Measurements from ENCODE around the gene UTP14C. TPM values are rescaled to one million over a fixed set of nuclear protein-coding genes. Genes with fewer than 3 reads are reported as not detected.
A peak's percentile ranks its signal among the peaks of the same experiment; 100 is the strongest.

UTP14C gene
- total RNA-seq, 1 experiment from 2014 or later = 17.7 TPM

DNA sequence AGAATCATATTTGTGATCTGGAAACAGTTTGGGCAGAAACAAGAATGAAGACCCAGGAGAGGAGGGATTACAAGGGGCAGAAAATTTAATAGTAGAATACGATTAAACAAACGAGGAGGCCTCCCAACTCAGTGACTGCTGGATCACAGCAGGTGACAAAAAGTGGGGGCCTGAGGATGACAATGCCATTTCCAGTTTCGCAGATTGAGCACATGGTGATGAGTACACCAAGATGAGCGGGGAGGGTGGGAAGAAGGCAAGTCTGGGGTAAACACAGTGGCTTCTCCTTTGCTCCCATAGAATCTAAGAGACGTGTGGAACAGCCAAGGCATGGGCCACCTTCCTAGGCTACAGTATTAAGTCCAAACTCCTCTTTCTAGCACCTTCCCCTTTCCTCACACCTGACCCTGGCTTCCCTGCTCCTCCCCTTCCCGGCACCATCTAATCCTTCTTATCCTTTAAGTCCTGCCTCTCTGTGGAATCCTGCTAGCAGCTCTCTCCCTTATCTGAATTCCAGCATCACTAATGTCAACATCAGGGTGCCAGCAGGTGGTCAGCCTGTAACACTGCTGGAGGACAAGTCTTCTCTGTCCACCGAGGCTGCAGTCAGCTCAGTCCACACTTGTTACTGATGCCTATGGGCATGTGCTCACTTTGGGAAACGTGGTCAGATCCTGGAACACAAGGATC is 26.7 kb upstream of the UTP14C start:
- no peak overlapping the region for H3K27ac ChIP-seq
- no peaks in the 10 kb centered on the region for H3K27me3 ChIP-seq
- peak; percentile 52 to 73 for DNase-seq
- peaks cover 10% of the 10 kb centered on the region for H3K4me1 ChIP-seq
- H3K9me3 ChIP-seq (replicated peaks) = no peaks in the 10 kb centered on the region
- no peak overlapping the region for H3K4me3 ChIP-seq
- H3K36me3 ChIP-seq = no peaks in the 10 kb centered on the region

DNA sequence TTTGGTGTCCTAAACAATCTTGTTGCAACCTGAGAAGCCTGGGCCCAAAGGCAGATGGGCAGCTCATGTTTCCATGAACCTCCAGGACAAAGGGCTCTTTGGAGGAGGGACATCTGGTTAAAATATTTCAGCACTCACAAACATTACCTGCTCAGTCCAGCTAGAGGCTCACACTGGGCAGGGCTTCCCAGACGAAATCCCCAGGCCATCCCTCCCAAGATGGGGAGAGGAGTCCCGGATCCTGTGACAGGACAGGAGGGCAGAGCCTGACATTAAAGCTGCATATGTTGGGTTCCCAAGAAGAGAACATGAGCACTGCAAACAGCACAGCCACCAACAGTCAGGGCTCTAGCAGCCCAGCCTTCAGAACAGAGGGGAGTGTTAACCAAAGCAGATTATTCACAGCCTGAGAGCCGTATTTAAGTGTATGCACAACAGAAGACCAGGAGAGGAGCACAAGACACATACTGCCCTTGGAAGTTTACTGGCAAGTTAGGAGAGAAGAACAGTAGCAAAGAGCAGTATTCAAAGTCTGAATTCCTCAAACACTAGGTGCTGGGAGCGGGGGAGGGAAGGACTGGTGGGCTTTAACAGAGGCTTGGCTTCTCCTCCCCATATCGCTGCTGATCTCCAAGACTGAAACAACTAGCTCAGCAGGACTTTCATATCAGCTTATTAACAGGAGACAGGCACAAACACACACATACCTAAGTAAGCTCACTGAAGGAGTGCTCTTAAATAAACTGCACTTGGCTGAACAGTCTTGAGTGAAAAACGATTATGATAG is 25.6 kb upstream of the UTP14C start:
- no peak overlapping the region for H3K4me3 ChIP-seq
- peaks cover 10% of the 10 kb centered on the region for H3K4me1 ChIP-seq
- H3K9me3 ChIP-seq (replicated peaks) = no peaks in the 10 kb centered on the region
- H3K36me3 ChIP-seq = no peaks in the 10 kb centered on the region
- H3K27me3 ChIP-seq = no peaks in the 10 kb centered on the region
- no peak overlapping the region for H3K27ac ChIP-seq
- DNase-seq = peak in 1 of 2 experiments; percentile 41

- no peaks in the 10 kb centered on the region for H3K27me3 ChIP-seq
- H3K4me3 ChIP-seq = no peak overlapping the region
- H3K27ac ChIP-seq = no peak overlapping the region
- DNase-seq = no peak
- H3K36me3 ChIP-seq = no peaks in the 10 kb centered on the region
- no peaks in the 10 kb centered on the region for H3K9me3 ChIP-seq (replicated peaks)
- peaks cover 10% of the 10 kb centered on the region for H3K4me1 ChIP-seq
Measured at GRCh38 chr13:51999510-51999911, 25.0 kb upstream of the UTP14C start.

DNA sequence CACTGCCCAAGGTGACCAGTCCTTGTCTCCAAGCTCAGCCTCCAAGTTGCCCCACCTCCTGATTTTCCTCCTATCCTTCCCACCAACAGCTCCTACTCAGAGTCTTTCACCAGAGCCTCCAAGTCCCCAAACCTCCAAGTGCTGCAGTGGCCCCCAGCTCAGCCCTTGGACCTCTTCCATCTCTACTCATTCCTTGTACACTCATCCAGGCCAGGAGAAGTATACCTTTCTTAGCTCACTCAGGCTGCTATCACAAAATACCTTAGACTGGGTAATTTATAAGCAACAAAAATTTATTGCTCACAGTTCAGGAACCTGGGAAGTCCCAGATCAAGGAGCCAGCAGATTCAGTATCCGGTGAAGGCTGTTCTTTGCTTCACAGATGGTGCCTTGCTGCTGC is 24.6 kb upstream of the UTP14C start:
- Histone ChIP-seq H3K27me3 (no peaks in the 10 kb centered on the region), H3K4me1 (peaks cover 10% of the 10 kb centered on the region), H3K9me3 (replicated peaks) (no peaks in the 10 kb centered on the region), H3K36me3 (no peaks in the 10 kb centered on the region), H3K27ac (no peak overlapping the region), H3K4me3 (no peak overlapping the region)
- DNase-seq = no peak

GRCh38 chr13:52001120-52001731 is 23.3 kb upstream of the UTP14C start:
- H3K27ac ChIP-seq = no peak overlapping the region
- no peak overlapping the region for H3K4me3 ChIP-seq
- no peaks in the 10 kb centered on the region for H3K36me3 ChIP-seq
- H3K9me3 ChIP-seq (replicated peaks) = no peaks in the 10 kb centered on the region
- no peaks in the 10 kb centered on the region for H3K27me3 ChIP-seq
- H3K4me1 ChIP-seq = peaks cover 10% of the 10 kb centered on the region
- peak in 1 of 2 experiments; percentile 66 for DNase-seq

GRCh38 chr13:52002361-52002760 is 22.1 kb upstream of the UTP14C start:
- Histone ChIP-seq H3K4me1 (peaks cover 10% of the 10 kb centered on the region), H3K27me3 (no peaks in the 10 kb centered on the region), H3K27ac (no peak overlapping the region), H3K36me3 (no peaks in the 10 kb centered on the region), H3K9me3 (replicated peaks) (no peaks in the 10 kb centered on the region), H3K4me3 (no peak overlapping the region)
- DNase-seq = no peak

GRCh38 chr13:52003541-52003940 is 20.9 kb upstream of the UTP14C start:
- no peaks in the 10 kb centered on the region for H3K36me3 ChIP-seq
- H3K9me3 ChIP-seq (replicated peaks) = no peaks in the 10 kb centered on the region
- H3K4me3 ChIP-seq = no peak overlapping the region
- H3K4me1 ChIP-seq = peaks cover 1% of the 10 kb centered on the region
- peak; percentile 34 to 53 for DNase-seq
- H3K27ac ChIP-seq = no peak overlapping the region
- H3K27me3 ChIP-seq = no peaks in the 10 kb centered on the region

DNA sequence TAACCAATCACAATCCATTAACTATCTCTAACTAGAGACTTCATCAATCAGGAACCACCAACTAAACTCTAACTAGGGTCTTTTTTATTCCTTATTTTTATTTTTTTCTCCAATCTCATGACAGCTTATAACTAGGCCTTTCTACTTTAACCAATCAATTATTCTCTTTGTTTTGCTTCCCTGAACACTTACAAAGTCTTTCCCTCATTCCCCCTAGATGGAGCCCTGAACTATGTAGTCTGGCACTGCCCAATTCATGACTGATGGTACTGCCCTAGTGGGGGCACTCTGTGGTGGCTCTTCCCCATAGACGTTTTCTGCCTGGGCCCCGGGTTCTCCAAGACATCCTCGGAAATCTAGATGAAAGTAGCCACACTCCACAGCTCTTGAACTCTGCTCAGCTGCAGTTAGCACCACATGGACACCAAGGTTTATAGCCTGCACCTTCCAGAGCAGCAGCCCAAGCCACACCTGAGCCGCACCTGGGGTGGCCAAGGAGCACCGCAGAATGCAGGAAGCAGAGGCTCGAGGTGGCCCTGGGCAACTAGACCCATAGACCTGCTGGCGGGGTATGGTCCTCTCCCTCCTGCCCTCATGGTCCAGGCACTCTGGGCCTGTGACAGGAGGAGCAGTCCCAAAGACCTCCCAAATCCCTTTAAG is 19.9 kb upstream of the UTP14C start:
- Histone ChIP-seq H3K4me1 (no peaks in the 10 kb centered on the region), H3K36me3 (no peaks in the 10 kb centered on the region), H3K27me3 (no peaks in the 10 kb centered on the region), H3K4me3 (no peak overlapping the region), H3K9me3 (replicated peaks) (no peaks in the 10 kb centered on the region), H3K27ac (no peak overlapping the region)
- DNase-seq = no peak

DNA sequence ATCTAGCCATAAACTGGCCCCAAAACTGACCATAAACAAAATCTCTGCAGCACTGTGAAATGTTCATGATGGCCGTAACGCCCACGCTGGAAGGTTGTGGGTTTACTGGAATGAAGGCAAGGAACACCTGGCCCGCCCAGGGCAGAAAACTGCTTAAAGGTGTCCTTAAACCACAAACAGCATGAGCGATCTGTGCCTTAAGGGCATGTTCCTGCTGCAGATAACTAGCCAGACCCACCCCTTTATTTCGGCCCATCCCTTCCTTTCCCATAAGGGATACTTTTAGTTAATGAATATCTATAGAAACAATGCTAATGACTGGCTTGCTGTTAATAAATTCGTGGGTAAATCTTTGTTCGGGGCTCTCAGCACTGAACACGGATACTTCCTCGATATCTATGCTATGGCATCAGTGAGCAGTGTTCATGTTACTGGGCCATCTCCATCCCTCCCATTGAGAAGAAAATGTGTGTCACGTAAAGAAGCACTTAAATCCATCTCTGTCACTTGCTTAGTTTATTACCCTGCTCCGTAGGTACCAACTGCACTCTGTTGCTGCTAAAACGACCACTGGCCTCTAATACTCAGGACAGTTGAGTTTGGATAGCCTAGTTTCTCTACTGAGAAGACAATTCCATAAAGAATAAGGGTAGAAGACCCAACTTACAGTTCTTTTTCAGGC is 18.5 kb upstream of the UTP14C start:
- Histone ChIP-seq H3K27ac (no peak overlapping the region), H3K27me3 (0 out of 2 replicates have a peak, but pooled peaks cover 4% of the 10 kb centered on the region), H3K4me1 (no peaks in the 10 kb centered on the region), H3K4me3 (no peak overlapping the region), H3K9me3 (replicated peaks) (no peaks in the 10 kb centered on the region), H3K36me3 (no peaks in the 10 kb centered on the region)
- DNase-seq = no peak

- Histone ChIP-seq H3K36me3 (no peaks in the 10 kb centered on the region), H3K4me1 (no peaks in the 10 kb centered on the region), H3K9me3 (replicated peaks) (no peaks in the 10 kb centered on the region), H3K27ac (no peak overlapping the region), H3K4me3 (no peak overlapping the region), H3K27me3 (0 out of 2 replicates have a peak, but pooled peaks cover 5% of the 10 kb centered on the region)
- no peak for DNase-seq
Measured at GRCh38 chr13:52006523-52007245, 17.8 kb upstream of the UTP14C start.

- H3K4me1 ChIP-seq = no peaks in the 10 kb centered on the region
- H3K4me3 ChIP-seq = no peak overlapping the region
- no peak for DNase-seq
- H3K36me3 ChIP-seq = no peaks in the 10 kb centered on the region; the same call in 1 of the 2 replicates
- H3K9me3 ChIP-seq (replicated peaks) = no peaks in the 10 kb centered on the region
- no peak overlapping the region for H3K27ac ChIP-seq
- 0 out of 2 replicates have a peak, but pooled peaks cover 5% of the 10 kb centered on the region for H3K27me3 ChIP-seq
Measured at GRCh38 chr13:52009946-52010345, 14.5 kb upstream of the UTP14C start.

DNA sequence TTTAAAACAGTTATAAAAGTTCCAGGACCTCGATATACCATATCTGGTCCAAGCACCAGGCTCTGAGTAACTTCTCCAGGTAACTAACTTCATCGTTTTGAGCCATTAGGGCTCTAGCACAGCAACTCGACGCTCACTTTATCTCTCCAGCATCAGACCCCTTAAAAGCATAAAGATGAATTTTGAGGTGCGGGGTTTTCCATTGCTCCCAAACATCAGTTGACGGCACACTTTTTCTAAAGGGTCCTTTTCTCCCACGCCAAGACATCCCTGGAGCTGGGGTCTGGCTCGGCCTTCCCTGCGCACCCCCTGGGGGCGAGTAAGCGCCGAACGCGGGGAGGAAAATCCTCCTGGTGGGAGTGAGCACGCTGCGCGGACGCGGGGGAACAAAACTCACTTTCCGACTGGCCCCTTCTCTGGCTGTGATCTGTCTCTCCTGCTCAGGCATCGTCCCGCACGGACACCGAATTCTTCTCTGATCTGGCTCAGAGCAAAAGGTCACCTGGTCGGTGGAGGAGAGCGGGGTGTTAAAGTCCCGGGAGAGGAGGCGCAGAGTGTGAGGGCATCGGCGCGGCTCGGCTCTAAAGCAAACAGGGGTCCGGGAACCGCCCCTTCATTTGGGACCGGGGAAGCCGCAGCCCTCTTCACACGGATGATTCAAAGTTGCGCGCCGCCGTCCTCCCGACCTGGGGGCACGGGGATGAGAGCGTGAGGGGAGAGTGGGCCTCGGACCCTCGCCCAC is 13.4 kb upstream of the UTP14C start, which contains the start of gene ATP7B:
TSS of gene ATP7B (minus strand) at position 561 of the 742 bp plus-strand sequence. CDS start at position 448, 113 bp downstream.
- no peaks in the 10 kb centered on the region for H3K9me3 ChIP-seq (replicated peaks)
- peak in 1 of 2 experiments; percentile 53 for DNase-seq
- 0 out of 2 replicates have a peak, but pooled peaks cover 5% of the 10 kb centered on the region for H3K27me3 ChIP-seq
- peak within 1 kb of the TSS; percentile 90 for H3K4me3 ChIP-seq
- no peaks in the 10 kb centered on the region; the same call in 1 of the 2 replicates for H3K36me3 ChIP-seq
- H3K4me1 ChIP-seq = no peaks in the 10 kb centered on the region
- peak within 1 kb of the TSS; percentile 55 for H3K27ac ChIP-seq
